Fibroblast of lung (primary cell): Measurements from ENCODE around the gene CCDC192. TPM values are rescaled to one million over a fixed set of nuclear protein-coding genes. Genes with fewer than 3 reads are reported as not detected.

Experiments used
- DNase-seq, 2 donors: peaks; one replicate each; pipeline versions ENCODE4 v3.0.0 to v3.0.0-alpha.2; 2010; ENCODE audit warnings: low read depth in 2 of 2
- H2AFZ ChIP-seq: 2 replicates; pipeline ENCODE4 v1.5.1; 2012; ENCODE audit warnings: low read length, control low read depth, inconsistent platforms
- H3K27ac ChIP-seq: 2 replicates; pipeline ENCODE4 v1.5.1; 2011; ENCODE audit warnings: low read length, control low read depth; ENCODE audit not compliant: insufficient read depth
- H3K27me3 ChIP-seq: 2 replicates; pipeline ENCODE4 v1.5.1; 2011; ENCODE audit warnings: mild to moderate bottlenecking, low read length; ENCODE audit not compliant: control insufficient read depth, insufficient read depth
- H3K36me3 ChIP-seq: 2 replicates; pipeline ENCODE4 v1.5.1; 2011; ENCODE audit warnings: low read length; ENCODE audit not compliant: control insufficient read depth, insufficient read depth
- H3K4me1 ChIP-seq: 2 replicates; pipeline ENCODE4 v1.5.1; 2011; ENCODE audit warnings: low read length; ENCODE audit not compliant: control insufficient read depth, insufficient read depth; ENCODE audit errors: extremely low read depth
- H3K4me2 ChIP-seq: 2 replicates; pipeline ENCODE4 v1.5.1; 2011; ENCODE audit warnings: low read length, control low read depth; ENCODE audit not compliant: insufficient read depth; ENCODE audit errors: extremely low read depth
- H3K4me3 ChIP-seq, 4 experiments: fragments of 200-600 bp in 1 of 4; sonication (generic) in 1 of 4; replicated peaks in 1 of 4; 2 replicates each; pipeline ENCODE4 v1.5.1; 2011 to 2016; ENCODE audit warnings: low read length in 4 of 4, low read depth in 3 of 4, mild to moderate bottlenecking in 3 of 4, control low read depth in 2 of 4, inconsistent platforms in 1 of 4, mixed read lengths in 1 of 4; ENCODE audit not compliant: insufficient read depth in 1 of 4; ENCODE audit errors: control extremely low read depth in 1 of 4
- H3K79me2 ChIP-seq: 2 replicates; pipeline ENCODE4 v1.5.1; 2012; ENCODE audit warnings: mild to moderate bottlenecking, low read length, inconsistent platforms; ENCODE audit not compliant: control insufficient read depth, insufficient read depth
- H3K9ac ChIP-seq: 2 replicates; pipeline ENCODE4 v1.5.1; 2011; ENCODE audit warnings: mild to moderate bottlenecking, low read length, control low read depth; ENCODE audit not compliant: insufficient read depth
- H3K9me3 ChIP-seq: 2 replicates; pipeline ENCODE4 v1.5.1; 2012; ENCODE audit warnings: low read depth, low read length; ENCODE audit not compliant: control insufficient read depth, insufficient read depth
- H4K20me1 ChIP-seq: 2 replicates; pipeline ENCODE4 v1.5.1; 2011; ENCODE audit warnings: low read length; ENCODE audit not compliant: control insufficient read depth, insufficient read depth; ENCODE audit errors: extremely low read depth
- EZH2 ChIP-seq: IDR thresholded peaks from 2 replicates; pipeline ENCODE4 v1.5.1; 2012; ENCODE audit warnings: low read length, control low read depth, mild to moderate bottlenecking; ENCODE audit errors: missing control alignments
- polyA plus RNA-seq, 2 donors: library from polyadenylated mRNA; depleted of rRNA in 1 of 2; stranded (reverse) in 1 of 2; unstranded in 1 of 2; fragments of >200 nt; gene quantifications; 2 replicates each; pipeline ENCODE4 v1.2.1, GENCODE V29; 2011 to 2012; ENCODE audit warnings: missing spikeins in 1 of 2
- total RNA-seq: library from RNA; depleted of rRNA; stranded (reverse); fragments of >200 nt; gene quantifications from 2 replicates; pipeline ENCODE4 v1.2.1, GENCODE V29; 2014
- TF ChIP-seq, protein P1 (sequence below), 2 donors: IDR thresholded peaks in 1 of 2; conservative IDR thresholded peaks in 1 of 2; 1 replicate in 1 of 2; 2 replicates in 1 of 2; pipeline ENCODE4 v1.5.1; 2011 to 2012; ENCODE audit warnings: low read length in 2 of 2, control low read depth in 1 of 2, inconsistent platforms in 1 of 2, low read depth in 1 of 2, mild to moderate bottlenecking in 1 of 2

Gene CCDC192
- total and polyA plus RNA-seq, 2 donors (not counting 1 experiment from before 2014, with no cell fraction given), result not detected

GRCh38 chr5:127976525-127976924 lies 273.3 kb downstream of the CCDC192 start:
- no peaks in the 10 kb centered on the region for H4K20me1 ChIP-seq
- no peaks in the 10 kb centered on the region for H3K36me3 ChIP-seq
- H3K27me3 ChIP-seq, result no peaks in the 10 kb centered on the region
- H3K9ac ChIP-seq, result no peak overlapping the region
- no peaks in the 10 kb centered on the region for H3K4me1 ChIP-seq
- no peak overlapping the region for H3K4me2 ChIP-seq
- no peak overlapping the region for H3K4me3 ChIP-seq
- no peak overlapping the region for H2AFZ ChIP-seq
- no peaks in the 10 kb centered on the region for H3K9me3 ChIP-seq
- H3K79me2 ChIP-seq, result no peaks in the 10 kb centered on the region
- DNase-seq, result no peak
- no peak overlapping the region for H3K27ac ChIP-seq
- TF ChIP-seq EZH2, result no peak

GRCh38 chr5:127976991-127977717 lies 274.0 kb downstream of the CCDC192 start:
- TF ChIP-seq EZH2, result no peak
- TF ChIP-seq, protein P1, sequence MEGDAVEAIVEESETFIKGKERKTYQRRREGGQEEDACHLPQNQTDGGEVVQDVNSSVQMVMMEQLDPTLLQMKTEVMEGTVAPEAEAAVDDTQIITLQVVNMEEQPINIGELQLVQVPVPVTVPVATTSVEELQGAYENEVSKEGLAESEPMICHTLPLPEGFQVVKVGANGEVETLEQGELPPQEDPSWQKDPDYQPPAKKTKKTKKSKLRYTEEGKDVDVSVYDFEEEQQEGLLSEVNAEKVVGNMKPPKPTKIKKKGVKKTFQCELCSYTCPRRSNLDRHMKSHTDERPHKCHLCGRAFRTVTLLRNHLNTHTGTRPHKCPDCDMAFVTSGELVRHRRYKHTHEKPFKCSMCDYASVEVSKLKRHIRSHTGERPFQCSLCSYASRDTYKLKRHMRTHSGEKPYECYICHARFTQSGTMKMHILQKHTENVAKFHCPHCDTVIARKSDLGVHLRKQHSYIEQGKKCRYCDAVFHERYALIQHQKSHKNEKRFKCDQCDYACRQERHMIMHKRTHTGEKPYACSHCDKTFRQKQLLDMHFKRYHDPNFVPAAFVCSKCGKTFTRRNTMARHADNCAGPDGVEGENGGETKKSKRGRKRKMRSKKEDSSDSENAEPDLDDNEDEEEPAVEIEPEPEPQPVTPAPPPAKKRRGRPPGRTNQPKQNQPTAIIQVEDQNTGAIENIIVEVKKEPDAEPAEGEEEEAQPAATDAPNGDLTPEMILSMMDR (conservative IDR thresholded peaks at IDR 0.05 in 1 of 2, IDR thresholded peaks at IDR 0.05 in 1 of 2; ENCODE audit: low read depth in 1 of 2, low read length in 2 of 2), result no peak
- no peaks in the 10 kb centered on the region for H4K20me1 ChIP-seq
- H3K4me2 ChIP-seq, result no peak overlapping the region
- H3K79me2 ChIP-seq, result no peaks in the 10 kb centered on the region
- no peaks in the 10 kb centered on the region for H3K9me3 ChIP-seq
- no peaks in the 10 kb centered on the region for H3K36me3 ChIP-seq
- no peak overlapping the region for H2AFZ ChIP-seq
- no peak overlapping the region for H3K4me3 ChIP-seq
- no peak overlapping the region for H3K9ac ChIP-seq
- DNase-seq, result no peak
- no peaks in the 10 kb centered on the region for H3K4me1 ChIP-seq
- H3K27me3 ChIP-seq, result no peaks in the 10 kb centered on the region
- no peak overlapping the region for H3K27ac ChIP-seq

- H3K36me3 ChIP-seq, result no peaks in the 10 kb centered on the region
- TF ChIP-seq, protein P1 (conservative IDR thresholded peaks at IDR 0.05 in 1 of 2, IDR thresholded peaks at IDR 0.05 in 1 of 2; ENCODE audit: low read depth in 1 of 2, low read length in 2 of 2), result no peak
- no peak for TF ChIP-seq EZH2
- no peaks in the 10 kb centered on the region for H3K79me2 ChIP-seq
- H4K20me1 ChIP-seq, result no peaks in the 10 kb centered on the region
- H3K4me3 ChIP-seq, result no peak overlapping the region
- no peak overlapping the region for H3K9ac ChIP-seq
- DNase-seq, result no peak
- no peaks in the 10 kb centered on the region for H3K4me1 ChIP-seq
- no peaks in the 10 kb centered on the region for H3K9me3 ChIP-seq
- H2AFZ ChIP-seq, result no peak overlapping the region
- no peak overlapping the region for H3K27ac ChIP-seq
- no peak overlapping the region for H3K4me2 ChIP-seq
- H3K27me3 ChIP-seq, result no peaks in the 10 kb centered on the region
Observed at GRCh38 chr5:127978738-127979300, 275.6 kb downstream of the CCDC192 start.
